Measurements from ENCODE around the gene SH2B2.

The SH2B2 gene

GRCh38 chr7:102255916-102256315, 30.8 kb upstream of the SH2B2 start:
- DNase-seq (ENCODE audit: insufficient read length, low spot score) (no peak), FAIRE-seq (no peak)
- TF ChIP-seq, protein P1, sequence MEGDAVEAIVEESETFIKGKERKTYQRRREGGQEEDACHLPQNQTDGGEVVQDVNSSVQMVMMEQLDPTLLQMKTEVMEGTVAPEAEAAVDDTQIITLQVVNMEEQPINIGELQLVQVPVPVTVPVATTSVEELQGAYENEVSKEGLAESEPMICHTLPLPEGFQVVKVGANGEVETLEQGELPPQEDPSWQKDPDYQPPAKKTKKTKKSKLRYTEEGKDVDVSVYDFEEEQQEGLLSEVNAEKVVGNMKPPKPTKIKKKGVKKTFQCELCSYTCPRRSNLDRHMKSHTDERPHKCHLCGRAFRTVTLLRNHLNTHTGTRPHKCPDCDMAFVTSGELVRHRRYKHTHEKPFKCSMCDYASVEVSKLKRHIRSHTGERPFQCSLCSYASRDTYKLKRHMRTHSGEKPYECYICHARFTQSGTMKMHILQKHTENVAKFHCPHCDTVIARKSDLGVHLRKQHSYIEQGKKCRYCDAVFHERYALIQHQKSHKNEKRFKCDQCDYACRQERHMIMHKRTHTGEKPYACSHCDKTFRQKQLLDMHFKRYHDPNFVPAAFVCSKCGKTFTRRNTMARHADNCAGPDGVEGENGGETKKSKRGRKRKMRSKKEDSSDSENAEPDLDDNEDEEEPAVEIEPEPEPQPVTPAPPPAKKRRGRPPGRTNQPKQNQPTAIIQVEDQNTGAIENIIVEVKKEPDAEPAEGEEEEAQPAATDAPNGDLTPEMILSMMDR (IDR thresholded peaks at IDR 0.05; ENCODE audit: insufficient read depth, missing control alignments), result no peak

GRCh38 chr7:102258073-102258748, 28.5 kb upstream of the SH2B2 start:
- FAIRE-seq (no peak), DNase-seq (ENCODE audit: insufficient read length, low spot score) (no peak)
- TF ChIP-seq, protein P1 (IDR thresholded peaks at IDR 0.05; ENCODE audit: insufficient read depth, missing control alignments), result no peak

DNA sequence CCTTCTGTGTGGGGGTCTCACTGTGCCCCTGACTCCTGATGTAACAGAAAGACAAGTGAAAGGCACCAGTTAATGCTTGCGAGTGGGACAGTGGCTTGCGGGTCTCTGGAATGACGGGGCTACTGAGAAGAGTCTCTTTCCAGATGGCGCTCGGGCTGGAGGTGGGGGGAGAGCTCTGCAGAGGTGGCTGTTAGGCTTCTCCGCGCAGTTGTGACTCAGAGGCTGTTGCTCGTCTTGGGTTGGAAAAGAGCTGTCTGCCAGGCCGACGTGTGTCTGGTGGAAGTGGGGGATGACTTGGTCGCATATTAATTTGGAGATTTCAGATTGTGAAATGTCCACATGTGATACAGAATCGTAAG, 27.9 kb upstream of the SH2B2 start:
- DNase-seq (ENCODE audit: insufficient read length, low spot score), result no peak
- TF ChIP-seq, protein P1 (IDR thresholded peaks at IDR 0.05; ENCODE audit: insufficient read depth, missing control alignments), result no peak
- no peak for FAIRE-seq

- TF ChIP-seq, protein P1 (IDR thresholded peaks at IDR 0.05; ENCODE audit: insufficient read depth, missing control alignments), result no peak
- no peak for DNase-seq (ENCODE audit: insufficient read length, low spot score)
- FAIRE-seq, result no peak
These were observed 25.8 kb upstream of the SH2B2 start for GRCh38 chr7:102260856-102261255.

DNA sequence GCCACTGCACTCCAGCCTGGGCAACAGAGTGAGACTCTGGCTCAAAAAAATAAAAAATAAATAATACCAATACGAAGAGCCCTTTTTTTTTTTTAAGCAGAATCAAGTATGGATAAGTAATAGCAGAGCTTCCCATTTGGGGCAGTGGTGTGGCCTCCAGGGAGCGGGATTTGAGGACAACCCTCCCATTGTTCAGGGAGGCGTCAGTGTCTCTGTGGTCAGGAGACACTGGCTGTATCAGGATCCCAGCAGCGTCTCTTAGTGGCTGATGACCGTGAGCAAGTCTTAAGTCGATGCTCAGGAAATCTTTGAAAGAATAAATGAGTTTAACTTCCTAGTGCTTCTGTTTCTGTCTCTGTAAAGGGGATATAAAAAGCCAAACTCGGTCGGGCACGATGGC, 25.2 kb upstream of the SH2B2 start:
- DNase-seq (ENCODE audit: insufficient read length, low spot score), result no peak
- TF ChIP-seq, protein P1 (IDR thresholded peaks at IDR 0.05; ENCODE audit: insufficient read depth, missing control alignments), result no peak
- FAIRE-seq, result no peak

DNA sequence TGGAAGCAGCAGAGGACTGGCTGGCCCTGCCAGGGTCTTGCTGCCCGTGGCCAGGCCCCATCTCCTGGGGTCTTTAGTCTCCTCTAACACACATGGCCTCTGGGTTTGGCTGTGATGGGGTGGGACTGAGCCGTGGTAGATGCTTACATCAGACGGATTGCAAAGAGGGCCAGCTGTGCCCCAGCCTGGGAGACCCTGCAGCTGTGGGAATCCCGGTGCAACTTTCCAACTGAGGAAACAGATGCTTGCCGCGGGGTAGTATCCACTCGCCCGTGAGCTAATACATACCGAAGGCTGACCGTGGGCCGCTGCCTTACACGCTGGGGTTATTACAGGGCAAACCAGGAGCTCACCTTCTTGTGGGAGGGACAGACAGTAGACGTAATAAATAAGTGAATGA, 24.1 kb upstream of the SH2B2 start:
- TF ChIP-seq, protein P1 (IDR thresholded peaks at IDR 0.05; ENCODE audit: insufficient read depth, missing control alignments), result no peak
- DNase-seq (ENCODE audit: insufficient read length, low spot score) (no peak), FAIRE-seq (no peak)

DNA sequence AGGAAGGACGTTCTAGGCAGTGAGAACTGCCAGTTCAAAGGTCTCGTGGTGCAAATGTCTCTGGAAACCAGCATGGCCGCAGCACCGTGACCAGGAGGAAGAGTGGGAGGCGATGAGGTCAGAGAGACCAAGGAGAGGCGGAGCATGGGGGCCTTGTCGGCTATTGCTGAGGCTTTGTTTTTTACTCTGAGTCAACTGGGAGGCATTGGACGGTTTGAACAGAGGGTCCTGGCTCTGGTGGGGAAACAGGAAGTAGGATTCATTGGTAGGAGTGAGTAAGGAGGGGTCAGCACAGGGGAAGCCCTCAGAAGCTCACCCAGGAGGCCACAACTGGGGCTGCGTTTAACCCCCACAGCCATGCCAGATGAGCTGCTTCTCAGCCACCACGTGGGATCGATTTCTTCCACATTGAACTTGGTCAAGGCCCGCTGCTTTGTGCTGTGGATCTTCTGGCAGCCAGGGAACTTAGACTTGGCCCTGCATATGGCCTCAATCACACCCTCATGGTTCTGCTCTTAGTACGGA, 22.2 kb upstream of the SH2B2 start:
- DNase-seq (ENCODE audit: insufficient read length, low spot score) (no peak), FAIRE-seq (no peak)
- TF ChIP-seq, protein P1 (IDR thresholded peaks at IDR 0.05; ENCODE audit: insufficient read depth, missing control alignments), result no peak
